ENCODE results near the gene PRRT1. TPM values are rescaled to one million over a fixed set of nuclear protein-coding genes. Genes with fewer than 3 reads are reported as not detected.

PRRT1 gene
- total and polyA plus RNA-seq, 2 of the 4 experiments (the other 2 are of a cell fraction) = 0.99 TPM; not detected in 1

- no peaks in the 10 kb centered on the region for H3K4me1 ChIP-seq (ENCODE audit: control insufficient read depth, insufficient read depth, low read length)
- H2BK20ac ChIP-seq (ENCODE audit: low read depth, low read length) = no peak overlapping the region
- intact Hi-C loops (cut with micrococcal nuclease) = no loop called here
- peaks cover 34% of the 10 kb centered on the region for H3K36me3 ChIP-seq (ENCODE audit: control insufficient read depth, insufficient read depth, low read length)
- ATAC-seq (ENCODE audit: low read depth) = no peak
- peak overlapping the region; percentile 14 for H2AK9ac ChIP-seq (replicated peaks; ENCODE audit: low read depth, low read length, poor library complexity)
- no peak overlapping the region for H3K18ac ChIP-seq (ENCODE audit: low read depth, low read length)
- BruUV-seq (replicated peaks) = no TSS peak
- H3K9me3 ChIP-seq (ENCODE audit: control insufficient read depth, insufficient read depth, low read length) = no peaks in the 10 kb centered on the region
- H3K9ac ChIP-seq (ENCODE audit: low read depth, low read length) = no peak overlapping the region
- H3K27ac ChIP-seq (ENCODE audit: insufficient read depth, low read length) = no peak overlapping the region
- H4K91ac ChIP-seq (ENCODE audit: insufficient read depth, low read depth, low read length) = no peak overlapping the region
- H3K9me1 ChIP-seq (ENCODE audit: insufficient read depth, low read length) = peaks cover 15% of the 10 kb centered on the region
- H3K14ac ChIP-seq (replicated peaks; ENCODE audit: low read depth, low read length) = no peak overlapping the region
- no peak overlapping the region for H2BK120ac ChIP-seq (ENCODE audit: low read depth, low read length)
- no peak overlapping the region for H3K56ac ChIP-seq (ENCODE audit: extremely low read depth, insufficient read depth, low read length)
- H3K4me3 ChIP-seq (ENCODE audit: insufficient read depth, low read depth, low read length) = no peak overlapping the region
- no peak overlapping the region for H2BK5ac ChIP-seq (ENCODE audit: low read depth, low read length, poor library complexity, severe bottlenecking)
- H3K23ac ChIP-seq (ENCODE audit: low read depth, low read length) = no peak overlapping the region
- dilution Hi-C loops (cut with HindIII; ENCODE audit: low sequenced_read_pairs, unreplicated experiment) = no loop called here
- POLR2A ChIA-PET (ENCODE audit: unreplicated experiment) = no interaction called here
- TF ChIP-seq CEBPB (IDR thresholded peaks at IDR 0.05; ENCODE audit: low read depth, low read length) = no peak
- no peak for TF ChIP-seq SMC3 (IDR thresholded peaks at IDR 0.05; ENCODE audit: low read depth, low read length)
- TF ChIP-seq CHD1 (IDR thresholded peaks at IDR 0.05; ENCODE audit: low read depth, low read length) = no peak
- TF ChIP-seq BHLHE40 (IDR thresholded peaks at IDR 0.05; ENCODE audit: low read depth, low read length) = no peak
- TF ChIP-seq RCOR1 (IDR thresholded peaks at IDR 0.05; ENCODE audit: insufficient replicate concordance, low read length) = no peak
- TF ChIP-seq FOS (IDR thresholded peaks at IDR 0.05; ENCODE audit: low read depth, low read length) = no peak
- TF ChIP-seq USF2 (IDR thresholded peaks at IDR 0.05; ENCODE audit: low read depth, low read length) = no peak
- TF ChIP-seq MAFK (IDR thresholded peaks at IDR 0.05; ENCODE audit: low read depth, low read length) = no peak
- no peak for TF ChIP-seq RFX5 (IDR thresholded peaks at IDR 0.05; ENCODE audit: low read depth, low read length)
- no peak for TF ChIP-seq MXI1 (IDR thresholded peaks at IDR 0.05; ENCODE audit: borderline replicate concordance, low read depth, low read length)
- TF ChIP-seq RAD21 (IDR thresholded peaks at IDR 0.05; ENCODE audit: low read length) = no peak
- no peak overlapping the region for H2AK5ac ChIP-seq (ENCODE audit: low read depth, low read length)
- peaks cover 15 to 40% of the 10 kb centered on the region in 2 experiments for H3K79me1 ChIP-seq (ENCODE audit: low read depth in 1 of 2, low read length in 2 of 2)
- no peak overlapping the region for H3K4me2 ChIP-seq (ENCODE audit: low read depth, low read length)
- H3K27me3 ChIP-seq (ENCODE audit: control insufficient read depth, insufficient read depth, low read length) = no peaks in the 10 kb centered on the region
- H2AFZ ChIP-seq (replicated peaks; ENCODE audit: low read length, poor library complexity) = no peak overlapping the region
- CTCF ChIA-PET = no interaction called here
- H4K8ac ChIP-seq (ENCODE audit: low read depth in 2 of 2, low read length in 2 of 2) = no peak overlapping the region
- in situ Hi-C loops (cut with MboI; ENCODE audit: low sequenced_read_pairs) = loop anchor here (25.0 kb wide), 1 partner anchor 780 kb away; the partner anchor contains the start of genes BRD2 and HLA-DMA
- H4K20me1 ChIP-seq (ENCODE audit: insufficient read depth, low read length) = peaks cover 3% of the 10 kb centered on the region; the same call in 1 of the 2 replicates
- H3K4ac ChIP-seq (ENCODE audit: low read depth, low read length) = no peak overlapping the region
- no peak for DNase-seq
- no CpG with 5 or more reads among the region's 10 CpGs for WGBS, 2 experiments (ENCODE audit: extremely low coverage in 2 of 2, insufficient read length in 1 of 2)
- H2BK15ac ChIP-seq (ENCODE audit: low read depth, low read length) = no peak overlapping the region
- H4K5ac ChIP-seq (ENCODE audit: low read depth, low read length) = no peak overlapping the region
Measured at GRCh38 chr6:32182555-32182981, 30.8 kb upstream of the PRRT1 start.

Data from IMR-90 (cell line).